SK-N-SH treated with all-trans-retinoic acid at 6 μM for 48 hours (cell line): ENCODE results near the gene PBX2.
A peak's percentile ranks its signal among the peaks of the same experiment; 100 is the strongest.

Source experiments
- ATAC-seq: fragments of 200-7000 bp; cut with Tn5 transposase; 3 replicates; pipeline ENCODE4 v1.9.1; 2020; ENCODE audit warnings: mild to moderate bottlenecking, moderate library complexity
- ARNTL ChIP-seq: fragments of 450-650 bp; formaldehyde crosslinking; IDR thresholded peaks from 2 replicates; pipeline ENCODE4 v1.5.0; 2020; ENCODE audit warnings: low read depth, mild to moderate bottlenecking, moderate library complexity, borderline replicate concordance
- BACH2 ChIP-seq: fragments of 250-450 bp; sonication (Bioruptor Pico); IDR thresholded peaks from 2 replicates; pipeline ENCODE4 v1.9.0; 2021; ENCODE audit warnings: mild to moderate bottlenecking, borderline replicate concordance
- CREB5 ChIP-seq: fragments of 250-450 bp; sonication (Bioruptor Pico); IDR thresholded peaks from 2 replicates; pipeline ENCODE4 v1.5.1; 2020; ENCODE audit warnings: low read depth, mild to moderate bottlenecking, moderate library complexity
- CSDC2 ChIP-seq: fragments of 250-450 bp; sonication (Bioruptor Pico); IDR thresholded peaks from 2 replicates; pipeline ENCODE4 v1.5.0; 2020; ENCODE audit warnings: mild to moderate bottlenecking, moderate library complexity
- CSRNP3 ChIP-seq: fragments of 250-450 bp; sonication (Bioruptor Pico); IDR thresholded peaks from 2 replicates; pipeline ENCODE4 v1.5.1; 2021; ENCODE audit warnings: mild to moderate bottlenecking, moderate library complexity
- ESRRG ChIP-seq: fragments of 250-450 bp; sonication (Bioruptor Pico); IDR thresholded peaks from 2 replicates; pipeline ENCODE4 v1.6.1; 2021; ENCODE audit warnings: mild to moderate bottlenecking
- ISL1 ChIP-seq: fragments of 250-450 bp; sonication (Bioruptor Pico); IDR thresholded peaks from 2 replicates; pipeline ENCODE4 v2.1.2; 2022; ENCODE audit warnings: mild to moderate bottlenecking, moderate library complexity
- OSR1 ChIP-seq: fragments of 250-450 bp; sonication (Bioruptor Pico); IDR thresholded peaks from 2 replicates; pipeline ENCODE4 v1.8.0; 2022; ENCODE audit warnings: moderate library complexity, mild to moderate bottlenecking, inconsistent platforms
- PATZ1 ChIP-seq: fragments of 250-450 bp; sonication (Bioruptor Pico); IDR thresholded peaks from 2 replicates; pipeline ENCODE4 v1.8.0; 2020; ENCODE audit warnings: mild to moderate bottlenecking, moderate library complexity, borderline replicate concordance
- POU6F1 ChIP-seq: fragments of 250-450 bp; sonication (Bioruptor Pico); IDR thresholded peaks from 2 replicates; pipeline ENCODE4 v1.8.0; 2021; ENCODE audit warnings: low read depth, mild to moderate bottlenecking, moderate library complexity, borderline replicate concordance
- PPARA ChIP-seq: fragments of 250-450 bp; sonication (Bioruptor Pico); IDR thresholded peaks from 2 replicates; pipeline ENCODE4 v1.5.0; 2020; ENCODE audit warnings: mild to moderate bottlenecking, borderline replicate concordance
- SNAI2 ChIP-seq: fragments of 250-450 bp; sonication (Bioruptor Pico); IDR thresholded peaks from 2 replicates; pipeline ENCODE4 v1.5.0; 2020; ENCODE audit warnings: mild to moderate bottlenecking, moderate library complexity
- TCF4 ChIP-seq: fragments of 250-450 bp; sonication (Bioruptor Pico); IDR thresholded peaks from 2 replicates; pipeline ENCODE4 v1.8.0; 2021; ENCODE audit warnings: mild to moderate bottlenecking, moderate library complexity, borderline replicate concordance
- TOX ChIP-seq: fragments of 250-450 bp; sonication (Bioruptor Pico); IDR thresholded peaks from 2 replicates; pipeline ENCODE4 v1.8.0; 2021; ENCODE audit warnings: mild to moderate bottlenecking, moderate library complexity, borderline replicate concordance
- TSHZ2 ChIP-seq: fragments of 250-450 bp; sonication (Bioruptor Pico); IDR thresholded peaks from 2 replicates; pipeline ENCODE4 v1.5.0; 2020; ENCODE audit warnings: mild to moderate bottlenecking, moderate library complexity
- ZC3H10 ChIP-seq: fragments of 250-450 bp; sonication (Bioruptor Pico); IDR thresholded peaks from 2 replicates; pipeline ENCODE4 v1.5.1; 2021; ENCODE audit warnings: mild to moderate bottlenecking, moderate library complexity
- ZFP3 ChIP-seq: fragments of 250-450 bp; sonication (Bioruptor Pico); IDR thresholded peaks from 2 replicates; pipeline ENCODE4 v1.5.0; 2020; ENCODE audit warnings: mild to moderate bottlenecking, moderate library complexity
- ZFP30 ChIP-seq: fragments of 450-650 bp; formaldehyde crosslinking; IDR thresholded peaks from 2 replicates; pipeline ENCODE4 v1.5.0; 2022; ENCODE audit warnings: mild to moderate bottlenecking, moderate library complexity
- ZNF565 ChIP-seq: fragments of 450-650 bp; formaldehyde crosslinking; conservative IDR thresholded peaks from 2 replicates; pipeline ENCODE4 v1.5.0; 2020; ENCODE audit warnings: low read depth, mild to moderate bottlenecking, moderate library complexity
- ZNF70 ChIP-seq: fragments of 450-650 bp; formaldehyde crosslinking; IDR thresholded peaks from 2 replicates; pipeline ENCODE4 v1.5.0; 2020; ENCODE audit warnings: mild to moderate bottlenecking, moderate library complexity
- ZNF8 ChIP-seq: fragments of 450-650 bp; formaldehyde crosslinking; IDR thresholded peaks from 2 replicates; pipeline ENCODE4 v1.5.0; 2020; ENCODE audit warnings: mild to moderate bottlenecking, moderate library complexity

The PBX2 gene

GRCh38 chr6:32154514-32155161 is 35.4 kb downstream of the PBX2 start:
- no peak for TF ChIP-seq TCF4 (CRISPR knock-in tag)
- TF ChIP-seq BACH2 (CRISPR knock-in tag): no peak
- TF ChIP-seq CSRNP3 (CRISPR knock-in tag): no peak
- ATAC-seq: peak; percentile 79

GRCh38 chr6:32153564-32154513 is 36.2 kb downstream of the PBX2 start, which contains the start of gene PPT2:
PPT2 (plus strand) TSS chr6:32154141; CDS start chr6:32154595, 454 bp downstream.
- ATAC-seq: peak; percentile 82
- TF ChIP-seq ZNF8: no peak
- no peak for TF ChIP-seq ZC3H10 (CRISPR knock-in tag)
- TF ChIP-seq BACH2 (CRISPR knock-in tag): no peak
- TF ChIP-seq ZFP3: no peak
- TF ChIP-seq ZNF70 (CRISPR knock-in tag): no peak
- TF ChIP-seq TOX (CRISPR knock-in tag): no peak
- TF ChIP-seq TCF4 (CRISPR knock-in tag): no peak
- TF ChIP-seq ARNTL (CRISPR knock-in tag): no peak
- no peak for TF ChIP-seq ISL1 (CRISPR knock-in tag)
- TF ChIP-seq ZFP30: no peak
- no peak for TF ChIP-seq ESRRG (CRISPR knock-in tag)
- TF ChIP-seq PPARA (CRISPR knock-in tag): no peak
- TF ChIP-seq OSR1 (CRISPR knock-in tag): no peak
- no peak for TF ChIP-seq POU6F1
- no peak for TF ChIP-seq CREB5 (CRISPR knock-in tag)
- no peak for TF ChIP-seq ZNF565 (CRISPR knock-in tag)
- no peak for TF ChIP-seq PATZ1
- no peak; the same call in 1 of the 2 replicates for TF ChIP-seq CSDC2

GRCh38 chr6:32152769-32153563 is 37.0 kb downstream of the PBX2 start:
- TF ChIP-seq TCF4 (CRISPR knock-in tag) (no peak), BACH2 (CRISPR knock-in tag) (no peak), ISL1 (CRISPR knock-in tag) (no peak), OSR1 (CRISPR knock-in tag) (no peak), SNAI2 (CRISPR knock-in tag) (no peak), CREB5 (CRISPR knock-in tag) (no peak), ZNF8 (no peak), ZNF565 (CRISPR knock-in tag) (no peak), ESRRG (CRISPR knock-in tag) (no peak), ARNTL (CRISPR knock-in tag) (no peak), TSHZ2 (CRISPR knock-in tag) (no peak), TOX (CRISPR knock-in tag) (no peak)
- peak; percentile 61 for ATAC-seq
